Mesendoderm (in vitro differentiated cells): Measurements from ENCODE around the gene SLC25A17.
"Not testable (repeated sequence)": the region's sequence is repeated elsewhere in the genome, so short reads cannot be mapped to it uniquely, and the experiment has no call there.

Source experiments
- DNase-seq: peaks from one replicate; pipeline ENCODE4 v3.0.0; 2013
- H2AK5ac ChIP-seq: 2 replicates; pipeline ENCODE4 v1.6.1; 2013; ENCODE audit warnings: low read length, inconsistent platforms
- H2BK120ac ChIP-seq: 2 replicates; pipeline ENCODE4 v1.6.1; 2013; ENCODE audit warnings: low read depth, mild to moderate bottlenecking, low read length, moderate library complexity, mixed read lengths
- H2BK15ac ChIP-seq: replicated peaks from 2 replicates; pipeline ENCODE4 v1.6.1; 2013; ENCODE audit warnings: low read depth, mild to moderate bottlenecking, moderate library complexity
- H2BK5ac ChIP-seq: 2 replicates; pipeline ENCODE4 v1.6.1; 2013; ENCODE audit warnings: low read length, inconsistent platforms
- H3K18ac ChIP-seq: 2 replicates; pipeline ENCODE4 v1.6.1; 2013; ENCODE audit warnings: mild to moderate bottlenecking, low read length, mixed read lengths
- H3K23ac ChIP-seq: one replicate; pipeline ENCODE4 v1.6.1; 2013; ENCODE audit warnings: low read length
- H3K27ac ChIP-seq: 2 replicates; pipeline ENCODE4 v1.5.1; 2013; ENCODE audit warnings: low read depth, mild to moderate bottlenecking, inconsistent platforms, low read length, moderate library complexity
- H3K27me3 ChIP-seq: 2 replicates; pipeline ENCODE4 v1.6.1; 2013; ENCODE audit warnings: low read length, control low read depth, mild to moderate bottlenecking, inconsistent platforms; ENCODE audit not compliant: insufficient read depth, poor library complexity
- H3K36me3 ChIP-seq: 2 replicates; pipeline ENCODE4 v1.6.1; 2013; ENCODE audit warnings: low read length, inconsistent platforms; ENCODE audit not compliant: control insufficient read depth, insufficient read depth
- H3K4ac ChIP-seq: one replicate; pipeline ENCODE4 v1.6.1; 2013; ENCODE audit warnings: low read depth, mild to moderate bottlenecking, low read length, moderate library complexity
- H3K4me1 ChIP-seq: 2 replicates; pipeline ENCODE4 v1.6.1; 2013; ENCODE audit warnings: low read depth, low read length, inconsistent platforms; ENCODE audit not compliant: control insufficient read depth
- H3K4me2 ChIP-seq: 2 replicates; pipeline ENCODE4 v1.6.1; 2013; ENCODE audit warnings: low read length
- H3K4me3 ChIP-seq: 2 replicates; pipeline ENCODE4 v1.5.1; 2013; ENCODE audit warnings: mild to moderate bottlenecking, low read length
- H3K56ac ChIP-seq: one replicate; pipeline ENCODE4 v1.6.1; 2013; ENCODE audit warnings: low read length
- H3K79me1 ChIP-seq: 2 replicates; pipeline ENCODE4 v1.6.1; 2013; ENCODE audit warnings: low read length, inconsistent platforms
- H3K79me2 ChIP-seq: 2 replicates; pipeline ENCODE4 v1.6.1; 2013; ENCODE audit warnings: mild to moderate bottlenecking, low read length; ENCODE audit not compliant: control insufficient read depth, insufficient read depth
- H3K9ac ChIP-seq: 2 replicates; pipeline ENCODE4 v1.6.1; 2013; ENCODE audit warnings: low read length, inconsistent platforms
- H4K5ac ChIP-seq: one replicate; pipeline ENCODE4 v1.6.1; 2013; ENCODE audit warnings: low read length
- H4K8ac ChIP-seq: one replicate; pipeline ENCODE4 v1.6.1; 2013; ENCODE audit warnings: low read depth, mild to moderate bottlenecking, control low read depth, low read length, moderate library complexity
- WGBS: extraction: QIAGEN DNeasy Blood & Tissue Kit; methylation state at CpG from one replicate; pipeline ENCODE4 v1.1.7; 2013; ENCODE audit warnings: low lambda C conversion rate, missing lambda C conversion rate; ENCODE audit not compliant: insufficient coverage; ENCODE audit errors: extremely low coverage; 5-methylcytosine and 5-hydroxymethylcytosine counted together

Gene SLC25A17

GRCh38 chr22:40853333-40853732 lies 34.2 kb upstream of the SLC25A17 start:
- Histone ChIP-seq H3K36me3 (no peaks in the 10 kb centered on the region), H3K4me2 (no peak overlapping the region)
- no CpG with 5 or more reads among the region's 1 CpG for WGBS

GRCh38 chr22:40845816-40846215 lies 26.7 kb upstream of the SLC25A17 start:
- not testable (repeated sequence) for DNase-seq, H3K4me3 ChIP-seq, H3K18ac ChIP-seq, H2AK5ac ChIP-seq, H3K4ac ChIP-seq, H3K36me3 ChIP-seq, H2BK5ac ChIP-seq, H2BK15ac ChIP-seq, H3K56ac ChIP-seq, H3K4me2 ChIP-seq, H3K27me3 ChIP-seq, H3K79me1 ChIP-seq, H3K4me1 ChIP-seq, H3K23ac ChIP-seq, H3K9ac ChIP-seq, H4K5ac ChIP-seq, H4K8ac ChIP-seq, H3K27ac ChIP-seq, H2BK120ac ChIP-seq, H3K79me2 ChIP-seq
- WGBS: no CpG with 5 or more reads among the region's 11 CpGs

More at GRCh38 chr22:40853333-40853732, 34.2 kb upstream of the SLC25A17 start:
- H3K79me2 ChIP-seq: peaks cover 71% of the 10 kb centered on the region
- no peak overlapping the region for H4K8ac ChIP-seq
- DNase-seq: no peak
- H3K23ac ChIP-seq: no peak overlapping the region
- peaks cover 10% of the 10 kb centered on the region for H3K79me1 ChIP-seq
- H3K56ac ChIP-seq: no peak overlapping the region
- no peaks in the 10 kb centered on the region for H3K27me3 ChIP-seq
- H3K27ac ChIP-seq: no peak overlapping the region
- no peaks in the 10 kb centered on the region for H3K4me1 ChIP-seq
- H3K18ac ChIP-seq: no peak overlapping the region
- no peak overlapping the region for H4K5ac ChIP-seq
- H3K4ac ChIP-seq: no peak overlapping the region
- peak overlapping the region; percentile 2 for H3K9ac ChIP-seq
- H2AK5ac ChIP-seq: no peak overlapping the region
- no peak overlapping the region for H3K4me3 ChIP-seq
- no peak overlapping the region for H2BK5ac ChIP-seq
- H2BK120ac ChIP-seq: no peak overlapping the region
- H2BK15ac ChIP-seq: no peak overlapping the region

GRCh38 chr22:40844951-40845350 lies 25.8 kb upstream of the SLC25A17 start:
- Histone ChIP-seq H3K4me1 (no peaks in the 10 kb centered on the region), H3K9ac (no peak overlapping the region), H3K79me2 (peaks cover 3% of the 10 kb centered on the region), H3K27me3 (no peaks in the 10 kb centered on the region), H2BK120ac (no peak overlapping the region), H3K27ac (no peak overlapping the region), H3K4me3 (no peak overlapping the region), H2AK5ac (no peak overlapping the region), H3K4ac (no peak overlapping the region), H2BK5ac (no peak overlapping the region), H2BK15ac (no peak overlapping the region), H3K18ac (no peak overlapping the region), H3K79me1 (no peaks in the 10 kb centered on the region), H4K8ac (no peak overlapping the region), H3K4me2 (no peak overlapping the region), H3K56ac (no peak overlapping the region), H3K36me3 (no peaks in the 10 kb centered on the region), H3K23ac (no peak overlapping the region), H4K5ac (no peak overlapping the region)
- 100% methylated on average over 1 of the region's 3 CpGs for WGBS
- DNase-seq: no peak

GRCh38 chr22:40838486-40838885 lies 19.3 kb upstream of the SLC25A17 start:
- H3K36me3 ChIP-seq: peaks cover 2% of the 10 kb centered on the region

GRCh38 chr22:40834619-40835018 lies 15.5 kb upstream of the SLC25A17 start:
- H3K4ac ChIP-seq: no peak overlapping the region
- no peaks in the 10 kb centered on the region for H3K79me2 ChIP-seq
- peaks cover 2% of the 10 kb centered on the region for H3K36me3 ChIP-seq
- no peak overlapping the region for H3K18ac ChIP-seq
- H2AK5ac ChIP-seq: no peak overlapping the region
- no peak overlapping the region for H4K5ac ChIP-seq
- no peaks in the 10 kb centered on the region for H3K27me3 ChIP-seq
- H3K56ac ChIP-seq: no peak overlapping the region
- no peak overlapping the region for H2BK120ac ChIP-seq
- no CpG with 5 or more reads among the region's 3 CpGs for WGBS
- H3K79me1 ChIP-seq: no peaks in the 10 kb centered on the region
- H4K8ac ChIP-seq: no peak overlapping the region
- no peak for DNase-seq
- H3K4me3 ChIP-seq: no peak overlapping the region
- no peak overlapping the region for H3K4me2 ChIP-seq
- no peaks in the 10 kb centered on the region for H3K4me1 ChIP-seq
- no peak overlapping the region for H3K23ac ChIP-seq
- H2BK15ac ChIP-seq: no peak overlapping the region
- no peak overlapping the region for H3K27ac ChIP-seq
- no peak overlapping the region for H3K9ac ChIP-seq
- H2BK5ac ChIP-seq: no peak overlapping the region

More at GRCh38 chr22:40838486-40838885, 19.3 kb upstream of the SLC25A17 start:
- no peak overlapping the region for H3K4me2 ChIP-seq
- peaks cover 1% of the 10 kb centered on the region for H3K79me2 ChIP-seq
- no peak for DNase-seq
- H2BK15ac ChIP-seq: no peak overlapping the region
- no peak overlapping the region for H3K18ac ChIP-seq
- H3K4me3 ChIP-seq: no peak overlapping the region
- H3K27ac ChIP-seq: no peak overlapping the region
- no peak overlapping the region for H3K56ac ChIP-seq
- no peak overlapping the region for H3K9ac ChIP-seq
- no peak overlapping the region for H4K5ac ChIP-seq
- no peak overlapping the region for H4K8ac ChIP-seq
- H3K4me1 ChIP-seq: no peaks in the 10 kb centered on the region
- H3K23ac ChIP-seq: no peak overlapping the region
- no peak overlapping the region for H2BK5ac ChIP-seq
- H3K79me1 ChIP-seq: no peaks in the 10 kb centered on the region
- no peak overlapping the region for H3K4ac ChIP-seq
- 100% methylated on average over 2 of the region's 3 CpGs for WGBS
- no peak overlapping the region for H2AK5ac ChIP-seq
- no peaks in the 10 kb centered on the region for H3K27me3 ChIP-seq
- H2BK120ac ChIP-seq: no peak overlapping the region

- no peaks in the 10 kb centered on the region for H3K36me3 ChIP-seq
- no CpG with 5 or more reads among the region's 6 CpGs for WGBS
- no peak overlapping the region for H2AK5ac ChIP-seq
Measured at GRCh38 chr22:40829131-40829530, 10.0 kb upstream of the SLC25A17 start.

More at GRCh38 chr22:40829131-40829530, 10.0 kb upstream of the SLC25A17 start:
- no peaks in the 10 kb centered on the region for H3K79me2 ChIP-seq
- no peak overlapping the region for H3K4ac ChIP-seq
- H4K5ac ChIP-seq: no peak overlapping the region
- no peak overlapping the region for H2BK5ac ChIP-seq
- no peak overlapping the region for H3K4me2 ChIP-seq
- H3K27ac ChIP-seq: no peak overlapping the region
- H3K79me1 ChIP-seq: no peaks in the 10 kb centered on the region
- H2BK120ac ChIP-seq: no peak overlapping the region
- H3K9ac ChIP-seq: no peak overlapping the region
- no peak overlapping the region for H3K4me3 ChIP-seq
- H4K8ac ChIP-seq: no peak overlapping the region
- H3K4me1 ChIP-seq: no peaks in the 10 kb centered on the region
- no peak for DNase-seq
- H2BK15ac ChIP-seq: no peak overlapping the region
- no peak overlapping the region for H3K18ac ChIP-seq
- no peak overlapping the region for H3K56ac ChIP-seq
- H3K23ac ChIP-seq: no peak overlapping the region
- no peaks in the 10 kb centered on the region for H3K27me3 ChIP-seq
